IPS-NIHi11 (cell line): Measurements from ENCODE around the gene SCAMP1.
A peak's percentile ranks its signal among the peaks of the same experiment; 100 is the strongest.
"Not testable (repeated sequence)": the region's sequence is repeated elsewhere in the genome, so short reads cannot be mapped to it uniquely, and the experiment has no call there.

Experiments
- DNase-seq: peaks from one replicate; pipeline ENCODE4 v3.0.0; 2012; ENCODE audit warnings: mixed read lengths, low spot score

Gene SCAMP1

GRCh38 chr5:78359831-78360673, at the start of gene SCAMP1:
Gene SCAMP1, plus strand, starts transcription at chr5:78360617. Its CDS starts 55 bp downstream, at chr5:78360672.
- peak; percentile 96 for DNase-seq

DNA sequence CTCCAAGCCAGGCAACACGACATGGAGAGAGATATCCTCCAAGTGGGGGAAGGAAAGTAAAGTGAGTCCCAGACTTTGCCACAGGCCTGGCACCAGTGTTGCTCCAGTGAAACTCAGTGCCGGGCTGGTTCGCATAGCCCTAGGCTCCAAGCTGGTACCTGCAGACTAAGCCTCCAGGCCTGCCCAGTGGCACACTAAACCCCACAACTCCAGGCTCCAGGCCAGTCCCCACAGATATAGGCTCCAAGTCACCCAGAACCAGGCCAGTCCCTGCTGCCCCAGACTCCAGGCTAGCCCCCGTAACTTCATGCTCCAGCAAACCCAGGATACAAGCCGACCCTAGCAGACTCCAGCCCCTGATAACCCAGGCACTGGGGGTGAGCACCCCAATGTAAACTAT, 42.9 kb upstream of the SCAMP1 start:
- no peak for DNase-seq

GRCh38 chr5:78318337-78318736, 42.1 kb upstream of the SCAMP1 start:
- no peak for DNase-seq

DNA sequence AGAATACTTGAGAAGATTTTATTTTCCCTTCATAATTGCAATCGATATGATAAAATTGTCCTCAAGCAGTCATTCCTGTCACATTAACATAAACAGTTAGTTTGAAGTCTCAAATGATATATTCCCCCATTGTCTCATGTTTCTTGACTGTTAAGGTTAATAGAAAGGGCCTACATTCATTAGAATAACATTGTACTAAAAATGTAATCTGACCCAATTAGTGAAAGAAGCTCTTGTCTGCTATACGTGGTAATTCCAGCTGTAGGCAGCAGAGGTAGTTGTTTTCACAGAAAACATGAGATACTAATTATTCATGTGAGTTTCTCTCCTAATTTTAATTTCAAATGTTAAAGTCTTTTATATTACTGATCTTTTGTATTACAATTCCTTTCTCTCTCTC, 40.0 kb upstream of the SCAMP1 start:
- DNase-seq = peak; percentile 25

GRCh38 chr5:78323241-78323640, 37.2 kb upstream of the SCAMP1 start:
- no peak for DNase-seq

- DNase-seq = no peak
Measured at GRCh38 chr5:78326930-78327329, 33.5 kb upstream of the SCAMP1 start.

GRCh38 chr5:78327761-78328510, 32.5 kb upstream of the SCAMP1 start:
- DNase-seq = no peak

DNA sequence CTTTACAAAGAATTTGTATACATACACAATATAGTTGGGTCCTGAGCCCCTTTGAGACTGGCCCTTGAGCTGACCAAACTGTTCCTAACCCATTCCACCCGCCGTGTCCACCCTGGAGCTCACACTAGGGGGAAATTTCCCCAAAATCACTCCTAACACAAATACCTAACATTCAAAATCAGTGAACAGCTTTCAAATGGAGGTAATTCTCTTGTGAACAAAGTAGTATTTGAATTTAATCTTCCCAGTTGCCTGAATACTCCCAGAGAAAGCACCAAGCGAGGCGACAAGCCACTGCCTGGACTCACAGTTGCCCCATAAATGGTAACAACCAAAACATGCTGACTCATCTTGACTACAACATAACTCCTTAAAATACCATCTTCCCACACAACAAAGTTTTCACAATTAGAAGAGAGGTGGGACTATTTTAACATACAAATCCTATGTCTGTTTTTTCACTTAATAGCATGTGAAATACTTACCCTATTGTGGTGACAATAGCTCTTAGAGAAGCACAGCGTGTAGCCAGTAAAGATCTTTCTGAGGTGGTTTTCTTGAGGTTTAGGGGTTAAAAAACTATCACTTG, 31.7 kb upstream of the SCAMP1 start:
- DNase-seq = no peak

- no peak for DNase-seq
Measured at GRCh38 chr5:78331523-78332080, 28.8 kb upstream of the SCAMP1 start.

GRCh38 chr5:78334811-78335210, 25.6 kb upstream of the SCAMP1 start:
- DNase-seq = no peak

DNA sequence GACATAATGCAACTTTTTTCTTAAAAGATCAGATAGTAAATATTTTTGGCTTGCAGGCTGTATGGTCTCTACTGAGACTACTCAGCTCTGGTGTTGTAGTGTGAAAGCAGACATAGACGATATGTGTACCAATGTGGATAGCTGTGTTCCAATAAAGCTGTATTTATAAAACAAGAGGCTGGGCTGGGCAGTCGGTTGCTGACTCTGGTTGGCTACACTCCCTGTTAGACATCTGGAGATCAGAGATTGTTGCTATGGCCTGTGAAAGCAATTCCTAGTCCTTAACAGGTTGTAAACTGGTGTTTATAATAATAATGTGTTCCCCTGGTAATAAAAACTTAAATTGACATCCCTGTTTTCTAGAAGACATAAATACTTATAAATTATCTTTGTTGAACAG, 24.4 kb upstream of the SCAMP1 start:
- DNase-seq = no peak

DNA sequence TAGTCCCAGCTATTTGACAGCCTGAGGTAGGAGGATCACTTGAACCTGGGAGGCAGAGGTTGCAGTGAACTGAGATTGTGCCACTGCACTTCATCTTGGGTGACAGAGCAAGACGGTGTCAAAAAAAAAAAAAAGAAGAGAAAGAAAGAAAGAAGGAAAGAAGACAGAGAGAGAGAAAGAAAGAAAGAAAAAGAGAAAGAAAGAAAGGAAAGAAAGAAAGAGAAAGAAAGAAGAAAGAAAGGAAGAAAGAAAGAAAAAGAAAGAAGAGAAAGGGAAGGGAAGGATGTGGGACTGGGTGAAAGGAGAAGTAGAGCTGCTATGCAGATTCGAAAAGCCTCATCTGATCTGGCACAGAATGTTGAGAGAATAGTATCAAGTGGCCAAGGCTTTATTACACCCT, 23.7 kb upstream of the SCAMP1 start:
- no peak for DNase-seq

DNA sequence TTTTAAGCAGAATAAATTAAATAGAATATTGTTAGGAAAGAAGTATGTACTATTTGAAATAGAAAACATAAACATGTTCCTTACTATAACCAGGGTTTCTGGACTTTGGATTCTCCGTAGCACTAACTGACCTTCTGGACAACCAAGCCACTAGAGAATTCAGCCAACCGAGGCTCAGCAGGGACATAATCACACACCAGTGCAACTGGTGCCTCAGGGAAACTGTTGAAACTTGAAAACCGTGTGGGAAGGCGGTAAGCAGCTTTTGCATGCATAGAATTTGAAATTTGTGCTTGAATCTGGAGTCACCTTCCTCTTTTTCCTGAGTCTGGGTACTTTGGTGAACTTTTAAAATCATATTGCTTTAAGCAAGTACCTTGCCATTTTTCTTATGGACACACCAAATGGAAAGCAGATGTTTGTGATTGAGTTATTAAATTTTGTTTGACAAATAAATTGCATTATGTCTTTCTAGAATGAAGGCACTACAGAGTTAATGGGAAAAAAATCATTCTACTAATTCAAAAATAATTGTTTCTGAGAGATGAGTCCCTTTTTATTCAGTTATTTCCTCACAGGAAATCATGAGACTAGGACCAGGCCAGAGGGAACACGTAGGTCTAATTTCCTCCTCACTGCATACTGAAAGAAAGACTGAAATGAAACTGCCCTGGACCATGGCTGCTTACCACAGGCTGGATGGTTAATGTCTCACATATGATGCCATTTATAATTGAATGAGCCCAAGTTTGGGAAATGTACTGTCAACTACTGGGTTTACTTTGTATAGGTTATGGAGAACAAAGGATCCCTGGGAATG, 20.6 kb upstream of the SCAMP1 start:
- DNase-seq = no peak

DNA sequence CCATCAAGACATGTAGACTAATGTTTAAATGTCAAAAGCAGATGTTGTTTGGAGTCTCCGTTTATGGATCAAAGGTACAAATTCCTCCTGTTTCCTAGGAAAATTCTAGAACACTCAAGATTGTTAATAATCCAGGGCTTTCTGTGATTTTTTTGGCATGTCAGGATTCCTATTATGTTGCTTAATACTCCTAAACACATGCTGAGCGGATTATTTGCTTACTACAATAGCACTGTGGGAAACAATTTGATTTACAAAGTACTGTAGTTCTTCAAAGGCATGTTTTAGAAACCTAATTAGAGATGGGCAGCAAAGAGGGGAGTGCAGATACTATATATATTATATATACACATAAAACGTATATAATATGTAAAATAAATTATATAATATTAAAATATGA, 19.0 kb upstream of the SCAMP1 start:
- no peak for DNase-seq

DNA sequence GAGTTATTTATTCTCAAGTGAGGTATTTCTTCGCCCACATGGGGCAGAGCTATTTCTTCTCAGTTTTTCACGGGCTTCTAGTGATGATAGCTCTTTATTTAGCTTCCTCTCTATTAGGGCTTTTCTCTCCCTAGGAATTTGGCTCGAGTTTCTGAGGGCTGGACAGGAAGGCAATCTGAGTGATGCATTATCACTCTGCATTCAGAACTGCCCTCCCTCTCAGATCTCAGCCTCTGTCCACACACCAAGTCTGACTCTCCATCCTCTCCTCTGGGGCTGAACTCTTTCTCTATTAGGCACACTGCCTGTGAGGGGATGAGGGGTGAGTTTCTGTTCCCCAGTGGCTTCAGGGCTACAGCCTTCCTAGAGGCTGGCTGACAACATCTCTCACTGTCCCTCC, 14.9 kb upstream of the SCAMP1 start:
- no peak for DNase-seq

- no peak for DNase-seq
Measured at GRCh38 chr5:78353520-78353919, 6.9 kb upstream of the SCAMP1 start.

DNA sequence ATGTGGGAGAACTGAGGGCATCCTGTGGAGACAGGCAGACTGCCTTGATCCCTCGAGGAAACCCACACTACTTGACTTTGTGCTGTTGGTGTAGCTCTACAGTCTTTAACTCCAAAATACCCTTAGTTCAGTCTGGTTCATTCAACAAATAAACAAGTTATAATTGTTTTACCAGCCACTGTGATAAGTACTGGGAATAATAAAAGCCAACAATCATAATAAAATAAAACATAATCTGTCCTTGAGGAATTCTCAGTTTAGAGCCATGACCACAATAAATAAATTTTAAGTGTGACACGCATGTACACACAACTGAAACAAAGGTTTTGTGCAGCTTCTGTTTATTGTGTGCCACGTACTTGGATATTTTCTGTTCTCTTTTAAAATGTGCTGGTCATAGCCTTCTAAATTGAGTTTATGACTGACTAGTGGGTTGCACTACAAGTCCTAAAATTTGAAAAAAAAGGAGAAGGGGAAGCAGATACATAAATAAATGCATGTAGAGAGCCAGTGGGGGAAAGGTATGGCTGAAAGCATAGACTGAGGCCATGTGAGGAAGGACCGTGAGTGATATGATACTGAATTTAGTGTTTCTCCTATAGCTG, 6.2 kb upstream of the SCAMP1 start:
- no peak for DNase-seq

GRCh38 chr5:78355561-78355960, 4.9 kb upstream of the SCAMP1 start:
- DNase-seq = no peak

DNA sequence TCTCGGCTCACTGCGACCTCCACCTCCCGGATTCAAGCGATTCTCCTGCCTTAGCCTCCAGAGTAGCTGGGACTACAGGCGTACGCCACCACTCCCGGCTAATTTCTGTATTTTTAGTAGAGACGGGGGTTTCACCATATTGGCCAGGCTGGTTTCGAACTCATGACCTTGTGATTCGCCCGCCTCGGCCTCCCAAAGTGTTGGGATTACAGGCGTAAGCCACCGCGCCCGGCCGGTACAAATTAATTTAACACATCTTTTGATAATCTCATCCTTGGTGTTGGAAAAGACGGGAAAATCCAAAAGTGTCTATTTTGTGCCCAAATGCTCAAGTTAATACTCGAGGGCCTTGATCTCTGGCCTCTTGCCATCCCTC, 974 bp upstream of the SCAMP1 start:
- DNase-seq = not testable (repeated sequence)

GRCh38 chr5:78360674-78360923, 182 bp downstream of the SCAMP1 start:
- no peak for DNase-seq

- peak; percentile 49 for DNase-seq
Measured at GRCh38 chr5:78360924-78361630, 660 bp downstream of the SCAMP1 start.
